Tibial artery (tissue), 4 donors: ENCODE results near the gene DSCAM.

ENCODE experiments used
- DNase-seq, 2 donors: peaks; one replicate each; pipeline ENCODE4 v3.0.0-alpha.2; 2019
- H3K27ac ChIP-seq, 2 donors: fragments of 200-600 bp; sonication (generic) in 1 of 2; 1 replicate in 1 of 2; 2 replicates in 1 of 2; pipeline ENCODE4 v1.5.1; 2018 to 2019; ENCODE audit warnings: mild to moderate bottlenecking in 1 of 2
- H3K27me3 ChIP-seq, 2 donors: fragments of 200-600 bp; sonication (generic) in 1 of 2; one replicate each; pipeline versions ENCODE4 v1.5.1 to v1.6.0; 2016 to 2019
- H3K36me3 ChIP-seq, 3 donors: fragments of 200-600 bp; sonication (generic) in 2 of 3; one replicate each; pipeline ENCODE4 v1.5.1; 2016 to 2019; ENCODE audit warnings: mild to moderate bottlenecking in 2 of 3
- H3K4me1 ChIP-seq, 4 donors: fragments of 200-600 bp; sonication (generic) in 2 of 4; 1 replicate in 3 of 4; 2 replicates in 1 of 4; pipeline ENCODE4 v1.5.1; 2016 to 2019
- H3K4me3 ChIP-seq, 2 donors: fragments of 200-600 bp; sonication (generic) in 1 of 2; 1 replicate in 1 of 2; 2 replicates in 1 of 2; pipeline ENCODE4 v1.5.1; 2018 to 2019; ENCODE audit warnings: mild to moderate bottlenecking in 2 of 2
- H3K9me3 ChIP-seq, 3 donors: fragments of 200-600 bp; sonication (generic) in 1 of 3; one replicate each; pipeline ENCODE4 v1.5.1; 2016 to 2019
- intact Hi-C: fragments of 100-400 bp; cut with DNase I; formaldehyde crosslinking; loops from one replicate; pipeline ENCODE4 v1.15.0; 2023; ENCODE audit warnings: low total_unique reads
- TF ChIP-seq, protein P1 (sequence below), 2 experiments: fragments of 200-600 bp in 1 of 2; fragments of 450-650 bp in 1 of 2; IDR thresholded peaks; one replicate each; pipeline ENCODE4 v1.5.1; 2017 to 2019; ENCODE audit warnings: antibody characterized with exemption in 2 of 2, mild to moderate bottlenecking in 1 of 2, moderate library complexity in 1 of 2

Gene DSCAM

DNA sequence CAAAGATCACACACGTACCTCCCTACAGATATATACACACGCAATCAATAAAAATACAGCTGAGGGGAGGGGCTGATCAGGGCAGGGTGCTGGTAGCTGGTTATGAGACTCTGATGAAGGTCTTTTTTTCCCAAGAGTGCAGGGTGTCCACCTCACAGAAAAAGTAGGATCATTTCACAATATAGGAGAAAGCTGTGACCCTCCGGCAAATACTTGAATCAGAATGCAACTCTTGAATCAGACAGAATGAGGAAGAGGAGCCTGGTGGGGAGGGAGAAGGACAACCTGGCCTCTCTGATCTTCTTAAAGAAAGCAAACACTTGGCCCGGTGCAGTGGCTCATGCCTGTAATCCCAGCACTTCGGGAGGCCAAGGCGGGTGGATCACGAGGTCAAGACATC lies 710.4 kb downstream of the DSCAM start:
- intact Hi-C loops: no loop called here
- Histone ChIP-seq H3K36me3 (no peaks in the 10 kb centered on the region), H3K4me1 (no peaks in the 10 kb centered on the region), H3K4me3 (no peak overlapping the region), H3K27me3 (peaks cover 0 to 14% of the 10 kb centered on the region in 2 donors), H3K9me3 (no peaks in the 10 kb centered on the region), H3K27ac (no peak overlapping the region)
- TF ChIP-seq, protein P1, sequence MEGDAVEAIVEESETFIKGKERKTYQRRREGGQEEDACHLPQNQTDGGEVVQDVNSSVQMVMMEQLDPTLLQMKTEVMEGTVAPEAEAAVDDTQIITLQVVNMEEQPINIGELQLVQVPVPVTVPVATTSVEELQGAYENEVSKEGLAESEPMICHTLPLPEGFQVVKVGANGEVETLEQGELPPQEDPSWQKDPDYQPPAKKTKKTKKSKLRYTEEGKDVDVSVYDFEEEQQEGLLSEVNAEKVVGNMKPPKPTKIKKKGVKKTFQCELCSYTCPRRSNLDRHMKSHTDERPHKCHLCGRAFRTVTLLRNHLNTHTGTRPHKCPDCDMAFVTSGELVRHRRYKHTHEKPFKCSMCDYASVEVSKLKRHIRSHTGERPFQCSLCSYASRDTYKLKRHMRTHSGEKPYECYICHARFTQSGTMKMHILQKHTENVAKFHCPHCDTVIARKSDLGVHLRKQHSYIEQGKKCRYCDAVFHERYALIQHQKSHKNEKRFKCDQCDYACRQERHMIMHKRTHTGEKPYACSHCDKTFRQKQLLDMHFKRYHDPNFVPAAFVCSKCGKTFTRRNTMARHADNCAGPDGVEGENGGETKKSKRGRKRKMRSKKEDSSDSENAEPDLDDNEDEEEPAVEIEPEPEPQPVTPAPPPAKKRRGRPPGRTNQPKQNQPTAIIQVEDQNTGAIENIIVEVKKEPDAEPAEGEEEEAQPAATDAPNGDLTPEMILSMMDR (IDR thresholded peaks at IDR 0.05): no peak
- no peak for DNase-seq

DNA sequence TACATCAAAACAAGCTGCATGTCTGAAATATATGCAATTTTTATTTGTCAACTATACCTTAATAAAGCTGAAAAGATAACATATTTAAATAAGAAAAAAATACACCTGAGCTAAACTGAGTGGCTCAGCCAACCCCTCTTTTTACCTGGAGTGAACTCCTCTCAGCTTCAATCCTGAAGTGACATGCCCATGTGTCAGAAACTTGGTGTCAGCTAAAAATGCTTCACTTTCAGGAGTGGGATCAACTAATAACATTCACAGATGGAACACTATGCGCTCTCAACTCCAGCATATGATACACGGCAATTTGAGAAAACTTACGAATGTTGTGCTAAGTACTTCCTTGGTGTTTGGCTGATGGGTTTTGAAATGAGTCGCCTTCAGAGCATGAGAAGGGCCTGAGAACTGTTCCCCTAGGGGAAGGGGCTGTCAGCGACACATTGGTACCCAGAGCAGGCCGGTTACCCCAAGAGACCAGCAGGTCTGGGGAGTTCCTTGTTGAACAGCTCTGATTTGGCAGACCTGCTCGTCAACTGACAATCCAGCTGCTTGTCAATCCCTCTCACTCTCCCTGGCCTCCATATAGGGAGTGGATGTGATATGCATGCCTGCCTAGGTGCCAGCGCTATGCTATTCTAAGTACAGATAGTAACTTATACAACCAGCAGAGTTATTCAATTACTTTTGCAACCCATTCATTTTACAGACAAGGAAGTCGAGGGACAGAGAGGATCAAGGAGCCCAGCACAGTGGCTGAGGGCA lies 712.0 kb downstream of the DSCAM start:
- TF ChIP-seq, protein P1 (IDR thresholded peaks at IDR 0.05): no peak
- Histone ChIP-seq H3K4me1 (no peaks in the 10 kb centered on the region), H3K27me3 (peaks cover 0 to 10% of the 10 kb centered on the region in 2 donors), H3K36me3 (no peaks in the 10 kb centered on the region), H3K4me3 (no peak overlapping the region), H3K27ac (no peak overlapping the region), H3K9me3 (no peaks in the 10 kb centered on the region)
- intact Hi-C loops: no loop called here
- no peak for DNase-seq

DNA sequence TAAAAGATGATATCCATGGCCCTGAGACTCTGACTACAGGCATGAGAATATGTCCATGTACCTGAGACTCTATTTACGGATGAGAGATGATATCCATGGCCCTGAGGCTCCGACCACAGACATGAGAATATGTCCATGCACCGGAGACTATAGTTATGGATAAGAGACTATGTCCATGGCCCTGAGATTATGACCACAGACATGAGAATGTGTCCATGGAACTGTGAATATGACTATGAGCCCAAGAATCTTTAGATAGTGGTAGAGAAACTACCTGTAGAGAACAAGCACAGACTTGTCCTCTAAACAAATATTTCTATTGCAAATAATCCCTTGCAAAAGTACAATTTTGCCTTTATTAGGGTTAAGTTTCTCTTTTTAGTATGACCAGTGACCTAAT lies 716.5 kb downstream of the DSCAM start:
- H3K27ac ChIP-seq: no peak overlapping the region
- no peaks in the 10 kb centered on the region for H3K9me3 ChIP-seq
- TF ChIP-seq, protein P1 (IDR thresholded peaks at IDR 0.05): no peak
- no peaks in the 10 kb centered on the region for H3K4me1 ChIP-seq
- intact Hi-C loops: no loop called here
- H3K36me3 ChIP-seq: no peaks in the 10 kb centered on the region
- H3K4me3 ChIP-seq: no peak overlapping the region
- DNase-seq: no peak
- H3K27me3 ChIP-seq: peaks cover 0 to 12% of the 10 kb centered on the region in 2 donors

DNA sequence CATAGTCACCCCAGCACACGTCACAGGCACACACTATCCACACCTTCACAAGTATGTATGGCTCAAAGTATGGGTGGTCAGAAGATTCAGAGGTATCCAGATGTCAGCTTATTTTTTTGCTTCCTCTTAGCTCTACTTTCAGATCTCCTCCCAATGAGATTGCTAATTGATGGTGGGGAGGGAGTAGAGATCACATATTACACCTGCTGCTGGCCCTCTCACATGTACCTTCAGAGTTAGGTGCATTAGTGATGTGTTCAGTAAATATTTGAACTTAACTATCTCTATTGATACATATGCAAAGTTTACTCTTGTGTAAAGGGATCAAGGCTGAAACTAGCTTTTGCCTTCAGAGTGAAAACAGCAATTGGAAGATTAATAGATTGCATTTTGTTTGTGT lies 717.1 kb downstream of the DSCAM start:
- TF ChIP-seq, protein P1 (IDR thresholded peaks at IDR 0.05): no peak
- no peak for DNase-seq
- Histone ChIP-seq H3K4me3 (no peak overlapping the region), H3K36me3 (no peaks in the 10 kb centered on the region), H3K27ac (no peak overlapping the region), H3K27me3 (peaks cover 0 to 8% of the 10 kb centered on the region in 2 donors), H3K4me1 (no peaks in the 10 kb centered on the region), H3K9me3 (no peaks in the 10 kb centered on the region)
- intact Hi-C loops: loop anchor here (10.0 kb wide), 1 partner anchor 335 kb away; no protein-coding TSS in a partner anchor

DNA sequence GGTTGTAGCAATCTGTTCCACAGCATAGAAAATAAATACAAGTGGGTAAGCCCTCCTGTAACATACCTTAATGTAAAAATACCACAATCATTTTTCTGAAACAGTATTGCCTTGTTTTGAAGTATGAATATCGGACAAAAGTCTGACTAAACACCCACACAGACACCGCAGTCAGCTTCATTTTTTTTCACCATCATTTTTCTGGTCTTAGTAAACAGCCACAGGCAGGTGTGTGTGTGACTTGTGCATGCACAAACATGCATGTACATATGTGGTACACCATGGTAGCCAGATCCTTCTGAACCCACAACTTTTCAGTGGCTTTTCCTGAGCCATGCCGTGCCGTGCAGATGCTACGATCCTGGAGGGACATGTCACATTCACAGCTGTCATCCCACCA lies 718.1 kb downstream of the DSCAM start:
- H3K4me3 ChIP-seq: no peak overlapping the region
- H3K27me3 ChIP-seq: peaks cover 0 to 7% of the 10 kb centered on the region in 2 donors
- TF ChIP-seq, protein P1 (IDR thresholded peaks at IDR 0.05): no peak
- H3K4me1 ChIP-seq: no peaks in the 10 kb centered on the region
- no peaks in the 10 kb centered on the region for H3K36me3 ChIP-seq
- intact Hi-C loops: loop anchor here (10.0 kb wide), 1 partner anchor 334 kb away; no protein-coding TSS in a partner anchor
- H3K27ac ChIP-seq: no peak overlapping the region
- DNase-seq: no peak
- no peaks in the 10 kb centered on the region for H3K9me3 ChIP-seq
